Activated CD4-positive, alpha-beta T cell treated with anti-CD3 and anti-CD28 coated beads, Interleukin-2, amount 10 ng/mL, durations not matched to agents 7 days and 5 days (primary cell): Measurements from ENCODE around the gene AFF1. TPM values are rescaled to one million over a fixed set of nuclear protein-coding genes. Genes with fewer than 3 reads are reported as not detected.

Source experiments
- CTCF ChIA-PET: fragments of 350-600 bp; sonication (Branson Sonifier 250); formaldehyde crosslinking; loops from one replicate; lab custom pipeline; 2021; ENCODE audit warnings: antibody characterized with exemption; lab: Charles Lee
- POLR2A ChIA-PET: fragments of 350-600 bp; sonication (Branson Sonifier 250); formaldehyde crosslinking; loops from one replicate; lab custom pipeline; 2021; ENCODE audit warnings: antibody characterized with exemption; lab: Charles Lee
- DNase-seq: peaks from one replicate; pipeline ENCODE4 v3.0.0-alpha.2; 2020
- H3K27ac Mint-ChIP-seq: one replicate; pipeline ENCODE4 v1.8.0; 2021; ENCODE audit warnings: mild to moderate bottlenecking, moderate library complexity, mixed read lengths
- H3K27me3 Mint-ChIP-seq: one replicate; pipeline ENCODE4 v1.8.0; 2021; ENCODE audit warnings: mixed read lengths
- H3K36me3 Mint-ChIP-seq: one replicate; pipeline ENCODE4 v1.8.0; 2021; ENCODE audit warnings: low read depth, mixed read lengths
- H3K4me1 Mint-ChIP-seq: one replicate; pipeline ENCODE4 v1.8.0; 2021; ENCODE audit warnings: mixed read lengths
- H3K4me3 Mint-ChIP-seq: one replicate; pipeline ENCODE4 v1.8.0; 2021; ENCODE audit warnings: mild to moderate bottlenecking, moderate library complexity, mixed read lengths
- H3K9me3 Mint-ChIP-seq: one replicate; pipeline ENCODE4 v1.8.0; 2021; ENCODE audit warnings: mixed read lengths
- total RNA-seq, 2 experiments: library from RNA; stranded (reverse); gene quantifications; one replicate each; pipeline ENCODE4 v1.2.3, GENCODE V29; 2021

The AFF1 gene
- total RNA-seq, 2 experiments from 2014 or later = 71.4 to 74.5 TPM

DNA sequence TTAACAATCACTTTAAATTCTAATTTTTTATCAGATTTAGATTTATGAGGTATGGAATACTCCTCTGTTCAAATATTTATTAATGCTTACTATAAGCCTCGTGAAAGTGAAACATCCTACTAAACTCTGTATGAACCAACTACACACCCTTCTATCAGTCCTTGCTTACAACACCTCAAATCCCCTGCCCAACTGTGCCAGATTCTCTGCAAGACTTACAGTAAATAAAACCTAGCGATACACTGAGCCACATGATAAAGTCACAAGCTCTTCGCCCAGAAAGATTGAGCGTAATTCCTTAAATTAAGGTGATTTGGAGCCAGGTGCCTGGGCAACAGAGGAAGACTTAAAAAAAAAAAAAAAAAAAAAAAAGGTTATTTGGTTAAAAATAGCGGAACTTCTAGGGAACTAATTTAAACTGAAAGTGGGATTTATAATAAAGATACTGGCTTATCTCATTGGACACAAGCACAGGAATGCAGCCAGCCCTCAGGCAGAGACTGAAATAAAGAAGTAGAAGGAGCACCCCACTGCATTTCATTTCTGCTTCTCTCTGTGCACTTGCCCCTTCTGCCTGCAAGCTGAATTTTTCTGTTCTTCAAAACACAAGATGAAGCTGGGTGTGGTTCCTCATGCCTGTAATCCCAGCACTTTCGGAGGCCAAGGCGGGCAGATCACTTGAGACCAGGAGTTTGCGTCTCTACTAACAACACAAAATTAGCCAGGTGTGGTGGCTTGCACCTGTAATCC is 25.1 kb upstream of the AFF1 start:
- Mint-ChIP-seq H3K36me3 (no peaks in the 10 kb centered on the region), H3K4me1 (peaks cover 21% of the 10 kb centered on the region), H3K4me3 (no peak overlapping the region), H3K9me3 (no peaks in the 10 kb centered on the region), H3K27me3 (peaks cover 2% of the 10 kb centered on the region), H3K27ac (no peak overlapping the region)
- ChIA-PET POLR2A (no interaction called here), CTCF (interaction anchor here (1.0 to 1.8 kb wide), 2 partner anchors 17 to 33 kb away, joined by 5 to 9 read pairs; partner anchors contain the start of gene C4orf36)
- DNase-seq = no peak

DNA sequence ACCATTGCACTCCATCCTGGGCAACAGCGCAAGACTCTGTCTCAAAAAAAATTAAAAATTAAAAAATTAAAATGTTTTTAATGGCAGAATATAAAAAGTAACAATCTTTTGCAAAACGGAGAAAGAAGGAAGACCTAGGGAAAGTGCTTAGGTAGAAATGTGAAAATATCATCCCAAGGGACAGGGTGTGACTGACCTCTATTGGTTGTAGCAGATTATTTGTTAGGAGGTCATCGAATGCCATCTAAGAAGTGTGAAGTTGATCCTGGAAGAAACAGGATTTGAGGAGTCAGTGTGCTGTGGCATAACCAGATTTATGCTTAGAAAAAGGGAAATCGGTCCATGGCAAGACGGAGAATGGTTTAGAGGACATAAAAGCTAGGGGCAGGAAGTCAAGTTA is 24.4 kb upstream of the AFF1 start:
- DNase-seq = no peak
- Mint-ChIP-seq H3K4me1 (peaks cover 21% of the 10 kb centered on the region), H3K27me3 (peaks cover 2% of the 10 kb centered on the region), H3K9me3 (no peaks in the 10 kb centered on the region), H3K27ac (no peak overlapping the region), H3K4me3 (no peak overlapping the region), H3K36me3 (no peaks in the 10 kb centered on the region)
- CTCF ChIA-PET = interaction anchor here (0.7 kb wide), 1 partner anchor 97 kb away, joined by 3 read pairs; no protein-coding TSS in a partner anchor
- POLR2A ChIA-PET = interaction anchor here (0.6 to 0.7 kb wide), 2 partner anchors 12 to 351 kb away, joined by 4 to 6 read pairs; no protein-coding TSS in a partner anchor

DNA sequence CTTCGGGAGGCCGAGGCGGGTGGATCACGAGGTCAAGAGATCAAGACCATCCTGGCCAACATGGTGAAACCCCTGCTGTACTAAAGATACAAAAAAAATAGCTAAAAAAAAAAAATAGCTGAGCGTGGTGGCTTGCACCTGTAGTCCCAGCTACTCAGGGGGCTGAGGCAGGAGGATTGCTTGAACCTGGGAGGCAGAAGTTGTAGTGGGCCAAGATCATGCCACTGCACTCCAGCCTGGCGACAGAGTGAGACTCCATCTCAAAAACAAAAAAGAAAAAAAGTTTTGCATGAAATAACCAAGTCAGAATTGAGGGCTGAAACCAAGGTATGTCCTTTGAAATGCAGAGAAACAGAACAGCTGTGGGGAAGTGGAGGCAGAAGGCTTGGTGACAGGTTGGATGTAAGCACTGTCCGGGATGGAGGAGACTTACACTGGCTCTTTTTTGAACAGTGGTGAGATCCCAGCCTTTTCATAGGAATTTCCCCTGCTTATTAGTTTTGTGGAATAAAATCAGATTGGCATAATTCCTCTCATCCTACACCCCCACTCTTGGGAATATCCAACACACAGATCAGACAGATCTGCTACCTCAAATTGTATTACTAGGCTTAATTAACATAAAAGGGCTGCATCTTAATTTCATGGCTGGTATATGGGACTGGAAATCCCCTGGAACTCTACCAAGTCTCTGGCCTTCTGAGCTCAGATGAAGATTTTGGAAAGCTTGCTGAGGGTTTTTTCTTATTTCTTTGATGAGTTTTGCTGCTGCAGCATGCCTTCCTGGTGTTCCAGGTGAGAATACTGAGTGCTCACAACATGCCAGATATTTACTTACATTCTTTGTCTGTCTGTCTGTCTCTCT is 23.8 kb upstream of the AFF1 start:
- no peaks in the 10 kb centered on the region for H3K9me3 Mint-ChIP-seq
- CTCF ChIA-PET = interaction anchor here (0.7 to 3.0 kb wide), 2 partner anchors 12 to 96 kb away, joined by 3 to 18 read pairs; no protein-coding TSS in a partner anchor
- H3K27ac Mint-ChIP-seq = no peak overlapping the region
- POLR2A ChIA-PET = interaction anchor here (0.6 to 0.7 kb wide), 2 partner anchors 11 to 350 kb away, joined by 4 to 6 read pairs; no protein-coding TSS in a partner anchor
- peaks cover 21% of the 10 kb centered on the region for H3K4me1 Mint-ChIP-seq
- no peak overlapping the region for H3K4me3 Mint-ChIP-seq
- H3K36me3 Mint-ChIP-seq = no peaks in the 10 kb centered on the region
- H3K27me3 Mint-ChIP-seq = peaks cover 2% of the 10 kb centered on the region
- DNase-seq = no peak

DNA sequence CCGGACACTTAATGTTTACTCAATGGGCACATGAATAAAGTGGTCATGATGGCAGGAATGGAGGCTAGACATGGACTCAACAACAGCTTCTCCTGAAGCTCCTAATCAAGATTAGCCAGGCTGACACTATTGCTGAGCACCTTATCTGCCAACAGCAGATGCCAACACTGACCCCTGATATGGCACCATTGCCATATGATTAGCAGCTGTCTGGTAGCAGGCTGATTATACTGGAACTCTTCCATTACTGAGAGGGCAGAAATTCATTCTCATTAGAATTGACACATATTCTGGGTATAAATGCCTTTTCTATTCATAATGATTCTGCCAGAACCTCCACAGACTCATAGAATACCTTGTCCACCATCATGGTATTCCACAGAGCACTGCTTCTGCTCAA is 18.4 kb upstream of the AFF1 start:
- no peak for DNase-seq
- no peak overlapping the region for H3K27ac Mint-ChIP-seq
- H3K36me3 Mint-ChIP-seq = no peaks in the 10 kb centered on the region
- H3K4me3 Mint-ChIP-seq = no peak overlapping the region
- CTCF ChIA-PET = interaction anchor here (1.0 kb wide), 1 partner anchor 13 kb away, joined by 3 read pairs; no protein-coding TSS in a partner anchor
- peaks cover 5% of the 10 kb centered on the region for H3K4me1 Mint-ChIP-seq
- H3K27me3 Mint-ChIP-seq = no peaks in the 10 kb centered on the region
- no peaks in the 10 kb centered on the region for H3K9me3 Mint-ChIP-seq
- POLR2A ChIA-PET = no interaction called here

DNA sequence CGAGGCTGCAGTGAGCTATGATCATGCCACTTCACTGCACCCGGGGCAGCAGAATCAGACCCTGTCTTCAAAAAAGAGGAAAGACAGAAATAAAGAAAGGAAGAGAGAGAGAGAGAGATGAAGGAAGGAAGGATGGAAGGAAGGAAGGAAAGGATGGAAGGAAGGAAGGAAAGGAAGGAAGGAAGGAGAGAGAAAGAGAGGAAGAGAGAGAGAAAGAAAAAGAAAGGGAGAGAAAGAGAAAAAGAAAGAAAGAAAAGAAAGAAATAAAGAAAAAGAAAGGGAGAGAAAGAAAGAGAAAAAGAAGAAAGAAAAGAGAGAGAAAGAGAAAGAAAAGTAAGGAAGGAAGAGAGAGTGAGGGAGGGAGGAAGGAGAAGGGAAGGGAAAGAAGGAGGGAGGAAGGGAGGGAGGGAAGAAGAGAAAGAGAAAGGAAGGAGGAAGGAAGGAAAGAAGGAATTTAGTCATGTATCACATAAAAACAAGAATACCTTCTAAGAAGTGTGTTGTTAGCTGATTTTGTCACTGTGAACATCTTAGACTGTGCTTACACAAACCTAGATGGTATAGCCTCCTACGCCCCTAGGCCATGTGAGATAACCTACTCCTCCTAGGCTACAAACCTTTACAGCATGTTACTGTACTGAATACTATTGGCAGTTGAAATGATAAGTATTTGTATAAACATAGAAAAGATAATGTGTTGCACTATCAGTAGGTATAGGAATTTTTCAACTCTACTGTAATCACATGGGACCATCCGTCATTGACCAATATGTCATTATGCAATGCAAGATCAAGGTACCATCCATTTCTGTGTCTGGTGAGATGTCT is 17.4 kb upstream of the AFF1 start:
- Mint-ChIP-seq H3K4me1 (peaks cover 5% of the 10 kb centered on the region), H3K9me3 (no peaks in the 10 kb centered on the region), H3K27ac (no peak overlapping the region), H3K4me3 (no peak overlapping the region), H3K27me3 (no peaks in the 10 kb centered on the region), H3K36me3 (no peaks in the 10 kb centered on the region)
- ChIA-PET CTCF (interaction anchor here (1.0 kb wide), 1 partner anchor 14 kb away, joined by 3 read pairs; no protein-coding TSS in a partner anchor), POLR2A (interaction anchor here (0.7 kb wide), 1 partner anchor 8 kb away, joined by 6 read pairs; no protein-coding TSS in a partner anchor)
- no peak for DNase-seq

DNA sequence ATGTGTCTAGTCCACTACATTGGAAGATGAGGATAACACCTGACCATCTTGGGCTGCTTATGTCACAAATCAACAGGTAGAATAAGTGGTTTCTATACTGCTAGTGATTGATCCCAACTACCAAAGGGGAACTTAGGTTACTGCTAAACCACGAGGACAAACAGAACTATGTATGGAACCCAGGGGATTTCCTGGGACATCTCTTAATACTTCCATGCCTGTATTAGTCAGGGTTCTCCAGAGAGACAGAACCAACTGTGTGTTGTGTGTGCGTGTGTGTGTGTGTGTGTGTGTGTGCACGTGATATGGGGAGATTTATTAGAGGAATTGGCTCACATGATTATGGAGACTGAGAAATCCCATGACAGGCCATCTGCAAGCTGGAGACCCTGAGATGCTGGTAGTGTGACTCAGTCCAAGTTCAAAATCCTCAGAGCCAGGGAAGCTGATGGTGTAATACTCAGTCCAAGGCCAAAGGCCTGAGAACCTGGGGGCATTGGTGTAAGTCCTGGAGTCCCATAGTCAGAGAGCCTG is 16.2 kb upstream of the AFF1 start:
- Mint-ChIP-seq H3K27ac (no peak overlapping the region), H3K4me3 (no peak overlapping the region), H3K4me1 (peaks cover 6% of the 10 kb centered on the region), H3K27me3 (no peaks in the 10 kb centered on the region), H3K9me3 (no peaks in the 10 kb centered on the region), H3K36me3 (no peaks in the 10 kb centered on the region)
- CTCF ChIA-PET = no interaction called here
- DNase-seq = no peak
- POLR2A ChIA-PET = no interaction called here

DNA sequence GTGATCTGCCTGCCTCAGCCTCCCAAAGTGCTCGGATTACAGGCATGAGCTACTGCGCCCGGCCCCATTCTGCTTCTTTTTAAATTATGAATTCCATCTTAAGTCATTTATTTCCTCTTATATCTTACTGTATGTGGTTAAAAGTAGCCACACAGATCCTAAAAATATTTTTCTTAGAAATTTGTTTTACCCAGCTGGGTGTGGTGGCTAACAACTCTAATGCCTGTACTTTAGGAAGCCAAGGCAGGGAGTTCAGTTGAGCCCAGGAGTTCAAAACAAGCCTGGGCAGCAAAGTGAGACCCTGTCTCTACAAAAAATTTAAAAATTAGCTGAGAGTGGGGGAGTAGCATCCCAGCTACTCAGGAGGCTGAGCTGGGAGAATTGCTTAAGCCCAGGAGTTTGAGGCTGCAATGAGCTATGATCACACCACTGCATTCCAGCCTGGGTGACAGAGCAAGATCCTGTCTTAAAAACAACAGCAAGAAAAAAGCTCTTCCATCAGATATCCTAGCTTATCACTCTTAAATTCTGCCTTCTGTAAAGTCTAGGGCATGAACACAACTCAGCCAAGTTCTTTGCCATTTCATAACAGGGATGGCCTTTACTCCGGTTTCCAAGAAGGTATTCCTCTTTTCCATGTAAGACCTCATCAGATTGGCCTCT is 15.1 kb upstream of the AFF1 start:
- no peaks in the 10 kb centered on the region for H3K36me3 Mint-ChIP-seq
- no peak overlapping the region for H3K27ac Mint-ChIP-seq
- peaks cover 6% of the 10 kb centered on the region for H3K4me1 Mint-ChIP-seq
- no peak overlapping the region for H3K4me3 Mint-ChIP-seq
- CTCF ChIA-PET = interaction anchor here (0.8 to 5.8 kb wide), 4 partner anchors 15 to 171 kb away, joined by 3 to 41 read pairs (median 6); partner anchors contain the start of gene AFF1
- POLR2A ChIA-PET = interaction anchor here (0.6 kb wide), 1 partner anchor 394 kb away, joined by 3 read pairs; no protein-coding TSS in a partner anchor
- H3K27me3 Mint-ChIP-seq = no peaks in the 10 kb centered on the region
- no peaks in the 10 kb centered on the region for H3K9me3 Mint-ChIP-seq
- DNase-seq = no peak

DNA sequence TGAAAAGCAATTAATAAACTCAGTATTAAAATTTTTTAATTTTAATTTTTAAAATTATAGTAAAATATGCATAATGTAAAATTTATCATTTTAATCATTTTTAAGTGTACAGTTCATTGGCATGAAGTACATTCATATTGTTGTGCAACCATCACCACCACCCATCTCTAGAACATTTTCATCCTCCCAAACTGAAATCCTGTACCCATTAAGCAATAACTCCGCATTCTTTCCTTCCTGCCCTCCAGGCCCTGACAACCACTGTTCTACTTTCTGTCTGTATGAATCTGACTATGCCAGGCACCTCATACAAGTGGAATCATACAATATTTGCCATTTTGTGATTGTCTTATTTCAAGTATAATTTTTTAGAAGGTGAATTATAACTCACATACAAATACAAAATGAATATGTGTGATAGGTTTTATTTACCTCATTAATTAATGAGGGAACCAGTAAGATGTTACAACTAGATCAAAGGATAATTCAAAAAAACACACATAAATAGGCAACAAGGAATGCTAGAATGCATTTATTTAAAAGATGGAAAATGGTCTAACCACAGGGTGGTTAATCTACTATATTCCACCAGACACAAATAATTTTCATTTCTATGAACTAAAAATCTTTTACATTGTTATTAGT is 13.1 kb upstream of the AFF1 start:
- POLR2A ChIA-PET = interaction anchor here (1.1 to 1.2 kb wide), 2 partner anchors 11 to 172 kb away, joined by 3 to 4 read pairs; no protein-coding TSS in a partner anchor
- H3K4me1 Mint-ChIP-seq = peaks cover 6% of the 10 kb centered on the region
- H3K4me3 Mint-ChIP-seq = no peak overlapping the region
- no peaks in the 10 kb centered on the region for H3K36me3 Mint-ChIP-seq
- no peaks in the 10 kb centered on the region for H3K27me3 Mint-ChIP-seq
- no peaks in the 10 kb centered on the region for H3K9me3 Mint-ChIP-seq
- CTCF ChIA-PET = interaction anchor here (0.7 to 5.8 kb wide), 23 partner anchors 9 to 301 kb away, joined by 3 to 41 read pairs (median 5); partner anchors contain the start of genes AFF1 and KLHL8
- H3K27ac Mint-ChIP-seq = no peak overlapping the region
- no peak for DNase-seq

DNA sequence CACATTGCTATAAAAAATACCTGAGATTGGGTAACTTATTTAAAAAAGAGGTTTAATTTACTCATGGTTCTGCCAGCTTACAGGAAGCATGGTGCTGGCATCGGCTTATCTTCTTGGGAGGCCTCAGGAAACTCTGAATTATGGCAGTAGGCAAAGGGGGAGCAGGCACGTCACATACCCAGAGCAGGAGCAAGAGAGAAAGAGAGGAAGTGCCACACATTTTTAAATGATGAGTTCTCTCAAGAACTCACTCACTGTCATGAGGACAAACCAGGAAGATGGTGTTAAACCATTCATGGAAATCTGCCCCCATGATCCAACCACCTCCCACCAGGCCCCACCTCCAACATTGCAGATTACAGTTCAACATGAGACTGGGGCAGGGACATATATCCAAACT is 10.0 kb upstream of the AFF1 start:
- ChIA-PET POLR2A (interaction anchor here (0.6 kb wide), 1 partner anchor 8 kb away, joined by 6 read pairs; no protein-coding TSS in a partner anchor), CTCF (interaction anchor here (1.2 to 5.8 kb wide), 3 partner anchors 10 to 166 kb away, joined by 3 to 41 read pairs (median 5); partner anchors contain the start of gene AFF1)
- Mint-ChIP-seq H3K36me3 (peaks cover 2% of the 10 kb centered on the region), H3K4me1 (peaks cover 11% of the 10 kb centered on the region), H3K27ac (no peak overlapping the region), H3K9me3 (no peaks in the 10 kb centered on the region), H3K4me3 (no peak overlapping the region), H3K27me3 (no peaks in the 10 kb centered on the region)
- no peak for DNase-seq

DNA sequence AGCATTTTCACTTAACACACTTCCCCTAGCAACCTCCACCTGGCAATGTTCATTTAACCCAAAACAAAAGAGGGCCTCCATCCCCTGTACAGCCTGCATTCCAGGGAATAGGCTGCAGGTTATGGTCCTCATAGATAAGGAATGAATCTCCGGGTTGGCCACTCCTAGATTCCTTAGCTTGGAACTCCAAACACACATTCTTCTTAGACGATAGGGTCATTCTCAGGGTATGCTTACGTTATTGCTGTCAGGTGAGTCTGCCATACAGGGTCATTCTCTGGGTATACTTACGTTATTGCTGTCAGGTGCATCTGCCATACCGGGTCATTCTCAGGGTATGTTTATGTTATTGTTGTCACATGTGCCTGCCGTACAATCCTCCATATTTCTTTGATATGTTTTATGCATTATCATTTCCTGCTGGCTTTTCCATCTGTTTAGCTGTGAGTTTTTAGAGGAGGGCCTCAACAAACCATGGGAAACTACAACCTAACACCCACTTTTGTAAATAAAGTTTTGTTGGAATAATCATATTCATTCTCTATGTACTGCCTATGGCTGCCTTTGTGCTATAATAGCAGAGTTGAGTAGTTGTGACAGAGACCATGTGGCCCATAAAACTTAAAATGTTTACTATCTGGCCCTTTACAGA is 8.2 kb upstream of the AFF1 start:
- POLR2A ChIA-PET = no interaction called here
- no peak overlapping the region for H3K27ac Mint-ChIP-seq

More for the DNA sequence above, 8.2 kb upstream of the AFF1 start:
- no peak for DNase-seq
- CTCF ChIA-PET = interaction anchor here (1.2 kb wide), 1 partner anchor 167 kb away, joined by 3 read pairs; no protein-coding TSS in a partner anchor
- H3K4me1 Mint-ChIP-seq = peaks cover 6% of the 10 kb centered on the region
- H3K4me3 Mint-ChIP-seq = no peak overlapping the region
- H3K27me3 Mint-ChIP-seq = no peaks in the 10 kb centered on the region
- peaks cover 6% of the 10 kb centered on the region for H3K36me3 Mint-ChIP-seq
- no peaks in the 10 kb centered on the region for H3K9me3 Mint-ChIP-seq
